Subcutaneous abdominal adipose tissue (tissue), 5 donors: Measurements from ENCODE around the gene PSKH1.
A peak's percentile ranks its signal among the peaks of the same experiment; 100 is the strongest.

Experiments
- H3K27ac ChIP-seq: one replicate; pipeline ENCODE4 v1.7.0; 2013; ENCODE audit warnings: low read depth, mild to moderate bottlenecking, inconsistent platforms, low read length, moderate library complexity
- H3K27me3 ChIP-seq, 5 donors: one replicate each; pipeline ENCODE4 v1.7.0; 2013; ENCODE audit warnings: low read length in 5 of 5, inconsistent platforms in 1 of 5; ENCODE audit not compliant: control insufficient read depth in 5 of 5, insufficient read depth in 4 of 5
- H3K36me3 ChIP-seq, 5 donors: one replicate each; pipeline ENCODE4 v1.7.0; 2013; ENCODE audit warnings: low read length in 5 of 5; ENCODE audit not compliant: control insufficient read depth in 5 of 5, insufficient read depth in 5 of 5
- H3K4me1 ChIP-seq, 5 donors: one replicate each; pipeline ENCODE4 v1.7.0; 2013; ENCODE audit warnings: low read length in 5 of 5, mild to moderate bottlenecking in 3 of 5, moderate library complexity in 1 of 5; ENCODE audit not compliant: control insufficient read depth in 5 of 5, insufficient read depth in 5 of 5
- H3K4me3 ChIP-seq, 5 donors: one replicate each; pipeline ENCODE4 v1.7.0; 2013; ENCODE audit warnings: low read length in 5 of 5, low read depth in 1 of 5
- H3K9ac ChIP-seq, 5 donors: one replicate each; pipeline ENCODE4 v1.7.0; 2013; ENCODE audit warnings: low read length in 5 of 5, mild to moderate bottlenecking in 4 of 5, moderate library complexity in 3 of 5
- H3K9me3 ChIP-seq, 5 donors: one replicate each; pipeline ENCODE4 v1.7.0; 2013; ENCODE audit warnings: low read length in 5 of 5; ENCODE audit not compliant: control insufficient read depth in 5 of 5
- donor health status: healthy.
- donor health status: healthy.
- donor health status: healthy.
- donor health status: healthy.
- donor health status: healthy.

Gene PSKH1

DNA sequence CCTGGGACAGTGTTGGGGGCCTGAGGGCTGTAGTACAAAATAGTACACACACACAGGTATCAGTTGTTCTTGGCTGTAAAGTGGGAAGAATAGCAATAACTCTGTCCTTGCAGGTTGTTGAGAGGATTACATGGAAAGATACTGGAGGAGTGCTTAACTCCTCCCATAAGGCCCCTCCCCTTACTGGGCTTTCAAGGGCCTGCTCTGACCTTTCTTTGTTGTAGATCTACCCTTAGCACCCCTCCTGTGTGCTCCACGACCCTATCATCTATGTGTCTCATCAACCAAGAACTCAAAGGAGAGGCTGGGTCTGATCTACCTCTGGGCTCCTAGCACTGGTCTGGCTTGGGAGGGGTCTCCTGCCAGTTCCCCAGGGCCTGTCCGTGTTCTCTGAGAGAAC lies 28.5 kb upstream of the PSKH1 start:
- Histone ChIP-seq H3K27ac (peak overlapping the region; percentile 52), H3K4me3 (no peak overlapping the region), H3K36me3 (peaks cover 0 to 48% (median 29%) of the 10 kb centered on the region in 5 donors), H3K27me3 (no peaks in the 10 kb centered on the region), H3K4me1 (peaks cover 19 to 46% (median 44%) of the 10 kb centered on the region in 5 donors), H3K9ac (no peak overlapping the region), H3K9me3 (no peaks in the 10 kb centered on the region)

DNA sequence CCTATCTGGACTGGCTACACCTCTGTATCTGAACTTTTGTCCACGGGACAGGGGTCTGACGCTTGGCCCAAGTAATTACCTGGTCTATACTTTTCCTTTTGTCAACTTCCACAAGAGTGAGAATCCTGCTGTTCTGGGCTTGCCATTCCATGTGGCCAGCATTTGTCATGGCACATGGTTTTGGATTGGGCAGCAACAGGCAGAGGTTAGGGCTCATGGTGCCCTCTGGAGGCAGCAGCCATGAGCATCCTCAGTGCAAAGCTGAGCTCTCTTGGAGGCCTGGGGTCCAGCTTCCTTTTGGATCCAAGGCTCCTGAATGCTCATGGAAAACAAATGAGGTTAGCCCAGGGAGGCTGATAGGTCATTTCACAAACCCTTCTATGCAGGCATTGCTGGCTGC lies 27.7 kb upstream of the PSKH1 start:
- Histone ChIP-seq H3K27me3 (no peaks in the 10 kb centered on the region), H3K27ac (peak overlapping the region; percentile 52), H3K9ac (no peak overlapping the region), H3K9me3 (no peaks in the 10 kb centered on the region), H3K4me3 (no peak overlapping the region), H3K36me3 (peaks cover 4 to 54% (median 34%) of the 10 kb centered on the region in 5 donors), H3K4me1 (peaks cover 19 to 46% (median 43%) of the 10 kb centered on the region in 5 donors)

DNA sequence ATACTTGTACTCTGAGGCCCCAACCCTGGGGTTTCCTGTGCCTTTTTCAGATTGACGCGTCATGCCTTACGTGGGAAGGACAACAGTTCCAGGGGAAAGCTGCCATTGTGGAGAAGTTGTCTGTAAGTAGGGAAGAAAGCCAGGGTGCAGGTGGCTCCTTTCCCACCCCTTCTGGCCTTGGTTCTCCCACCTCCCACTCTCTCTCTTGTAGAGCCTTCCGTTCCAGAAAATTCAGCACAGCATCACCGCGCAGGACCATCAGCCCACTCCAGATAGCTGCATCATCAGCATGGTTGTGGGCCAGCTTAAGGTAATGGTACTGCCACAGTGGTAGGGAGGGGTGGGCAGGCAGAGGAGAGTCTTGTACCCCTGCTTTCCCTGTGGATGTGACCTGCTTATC lies 24.8 kb upstream of the PSKH1 start:
- Histone ChIP-seq H3K9me3 (no peaks in the 10 kb centered on the region), H3K27ac (no peak overlapping the region), H3K4me3 (no peak overlapping the region), H3K9ac (no peak overlapping the region), H3K4me1 (peaks cover 10 to 33% (median 25%) of the 10 kb centered on the region in 5 donors), H3K27me3 (no peaks in the 10 kb centered on the region), H3K36me3 (peaks cover 6 to 62% (median 43%) of the 10 kb centered on the region in 5 donors)

DNA sequence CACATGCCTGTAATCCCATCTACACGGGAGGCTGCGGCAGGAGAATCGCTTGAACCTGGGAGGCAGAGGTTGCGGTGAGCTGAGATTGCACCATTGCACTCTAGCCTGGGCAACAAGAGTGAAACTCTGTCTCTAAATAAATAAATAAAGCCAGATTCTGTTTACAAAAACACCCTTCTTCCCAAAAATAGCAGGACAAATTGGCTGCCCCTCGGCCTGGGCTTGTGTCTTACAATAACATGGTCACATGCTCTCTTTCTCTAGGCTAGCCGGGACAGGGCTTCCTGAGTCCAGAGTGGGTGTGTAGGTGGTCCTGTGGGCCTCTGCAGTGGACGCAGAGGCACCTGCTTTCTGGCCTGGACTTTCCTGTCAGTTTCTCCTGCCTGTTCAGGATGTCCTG lies 23.4 kb upstream of the PSKH1 start:
- H3K4me3 ChIP-seq = no peak overlapping the region
- no peak overlapping the region for H3K27ac ChIP-seq
- H3K9ac ChIP-seq = no peak overlapping the region
- H3K9me3 ChIP-seq = no peaks in the 10 kb centered on the region
- no peaks in the 10 kb centered on the region for H3K27me3 ChIP-seq
- peaks cover 8 to 35% (median 30%) of the 10 kb centered on the region in 5 donors for H3K4me1 ChIP-seq
- peaks cover 6 to 62% (median 43%) of the 10 kb centered on the region in 5 donors for H3K36me3 ChIP-seq

DNA sequence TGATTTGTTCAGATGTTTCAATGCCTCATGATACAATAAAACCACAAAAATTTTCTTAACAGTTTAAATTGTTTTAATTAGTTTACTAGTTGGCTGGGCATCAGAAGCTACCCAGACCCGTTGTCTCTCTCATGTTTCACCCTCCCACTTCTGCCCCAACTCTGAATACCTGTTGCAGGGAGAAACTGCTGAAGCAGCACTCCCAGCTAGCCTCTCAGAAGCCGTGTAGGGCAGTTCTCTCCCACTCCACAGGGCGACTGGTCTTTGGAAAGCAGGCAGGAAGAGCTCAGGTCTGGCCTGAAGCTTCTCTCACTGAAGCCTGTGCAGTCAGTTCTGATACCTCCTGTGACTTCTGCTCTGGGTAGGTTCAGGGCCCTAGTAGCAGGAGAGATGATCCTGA lies 21.8 kb upstream of the PSKH1 start:
- Histone ChIP-seq H3K9me3 (no peaks in the 10 kb centered on the region), H3K36me3 (peaks cover 6 to 63% (median 40%) of the 10 kb centered on the region in 5 donors), H3K4me1 (peaks cover 6 to 44% (median 29%) of the 10 kb centered on the region in 5 donors), H3K27me3 (no peaks in the 10 kb centered on the region), H3K27ac (no peak overlapping the region), H3K9ac (peak overlapping the region in 1 of 5 donors; percentile 6), H3K4me3 (no peak overlapping the region)

DNA sequence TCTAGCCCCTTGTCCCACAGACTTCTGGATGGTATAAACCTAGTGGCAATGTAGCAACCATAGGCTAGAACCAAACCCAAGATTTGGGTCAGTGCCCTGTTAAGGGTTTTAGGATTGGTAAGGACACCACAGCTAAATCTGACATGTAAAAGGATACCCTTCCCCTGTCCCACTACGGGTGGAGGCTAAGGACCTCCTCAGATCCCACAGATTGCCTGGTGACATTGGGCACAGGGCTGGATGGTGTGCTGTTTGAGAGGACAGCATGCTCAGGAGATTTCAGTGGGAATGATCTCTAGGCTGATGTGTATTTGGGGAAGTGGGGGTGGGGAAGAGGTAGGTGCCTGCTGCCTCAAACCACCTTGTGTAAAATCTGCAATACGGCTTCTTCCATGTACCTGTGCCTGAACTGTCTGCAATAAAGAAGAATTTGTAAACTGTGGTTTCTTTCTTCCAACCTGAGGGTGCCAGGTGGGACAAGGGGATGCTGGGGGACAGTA lies 20.9 kb upstream of the PSKH1 start:
- Histone ChIP-seq H3K9ac (peak overlapping the region; percentile 22 to 94 (median 74)), H3K9me3 (no peaks in the 10 kb centered on the region), H3K27ac (peak overlapping the region; percentile 79), H3K27me3 (no peaks in the 10 kb centered on the region), H3K4me3 (peak overlapping the region; percentile 77 to 93 (median 90)), H3K36me3 (peaks cover 6 to 63% (median 46%) of the 10 kb centered on the region in 5 donors), H3K4me1 (peaks cover 6 to 44% (median 29%) of the 10 kb centered on the region in 5 donors)

DNA sequence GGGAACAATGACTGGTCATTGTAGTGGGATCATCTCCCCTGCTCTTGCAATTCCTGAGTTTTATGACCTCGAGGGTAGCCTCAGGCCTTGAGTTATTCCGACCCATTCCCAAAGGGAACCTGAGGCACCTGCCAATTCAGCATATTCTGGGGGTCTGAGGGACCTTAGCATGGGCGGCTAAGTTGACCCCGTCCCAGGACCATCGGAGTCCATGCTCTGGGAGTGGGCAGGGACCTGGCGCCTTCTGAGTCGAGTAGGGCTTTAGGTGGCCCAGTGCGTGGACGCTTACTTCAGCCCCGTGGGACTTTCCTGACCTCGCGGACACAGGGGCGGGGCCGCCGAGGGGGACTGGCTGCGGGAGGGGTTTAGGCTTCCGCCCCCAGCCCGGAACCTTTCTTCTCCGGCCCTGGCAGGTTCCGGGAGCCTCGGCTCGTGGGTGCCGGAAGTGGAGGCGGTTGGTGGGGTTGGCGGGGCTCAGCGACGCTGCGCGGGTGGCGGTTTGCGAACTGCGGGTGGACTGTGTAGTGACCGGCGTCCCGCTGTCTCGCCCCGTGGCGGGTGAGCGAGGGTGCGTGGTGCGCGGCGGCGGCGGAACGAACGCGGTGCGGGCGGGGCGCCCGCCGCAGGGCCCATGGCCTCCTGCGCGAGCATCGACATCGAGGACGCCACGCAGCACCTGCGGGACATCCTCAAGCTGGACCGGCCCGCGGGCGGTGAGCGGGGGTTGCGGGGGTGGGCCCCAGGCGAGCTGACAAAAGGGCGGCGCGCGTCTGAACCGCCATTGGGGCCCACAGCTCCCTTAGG lies 20.2 kb upstream of the PSKH1 start, which contains the start of gene EDC4:
Gene EDC4, plus strand, starts transcription at position 422 of the 804 bp plus-strand sequence. Its CDS starts 210 bp downstream, at position 632.
- peak within 1 kb of the TSS; percentile 89 to 93 (median 90) for H3K4me3 ChIP-seq
- peak within 1 kb of the TSS; percentile 79 for H3K27ac ChIP-seq
- H3K9me3 ChIP-seq = no peaks in the 10 kb centered on the region
- H3K9ac ChIP-seq = peak within 1 kb of the TSS; percentile 87 to 98 (median 94)
- H3K36me3 ChIP-seq = peaks cover 6 to 63% (median 48%) of the 10 kb centered on the region in 5 donors
- H3K4me1 ChIP-seq = peaks cover 6 to 44% (median 29%) of the 10 kb centered on the region in 5 donors
- H3K27me3 ChIP-seq = no peaks in the 10 kb centered on the region

DNA sequence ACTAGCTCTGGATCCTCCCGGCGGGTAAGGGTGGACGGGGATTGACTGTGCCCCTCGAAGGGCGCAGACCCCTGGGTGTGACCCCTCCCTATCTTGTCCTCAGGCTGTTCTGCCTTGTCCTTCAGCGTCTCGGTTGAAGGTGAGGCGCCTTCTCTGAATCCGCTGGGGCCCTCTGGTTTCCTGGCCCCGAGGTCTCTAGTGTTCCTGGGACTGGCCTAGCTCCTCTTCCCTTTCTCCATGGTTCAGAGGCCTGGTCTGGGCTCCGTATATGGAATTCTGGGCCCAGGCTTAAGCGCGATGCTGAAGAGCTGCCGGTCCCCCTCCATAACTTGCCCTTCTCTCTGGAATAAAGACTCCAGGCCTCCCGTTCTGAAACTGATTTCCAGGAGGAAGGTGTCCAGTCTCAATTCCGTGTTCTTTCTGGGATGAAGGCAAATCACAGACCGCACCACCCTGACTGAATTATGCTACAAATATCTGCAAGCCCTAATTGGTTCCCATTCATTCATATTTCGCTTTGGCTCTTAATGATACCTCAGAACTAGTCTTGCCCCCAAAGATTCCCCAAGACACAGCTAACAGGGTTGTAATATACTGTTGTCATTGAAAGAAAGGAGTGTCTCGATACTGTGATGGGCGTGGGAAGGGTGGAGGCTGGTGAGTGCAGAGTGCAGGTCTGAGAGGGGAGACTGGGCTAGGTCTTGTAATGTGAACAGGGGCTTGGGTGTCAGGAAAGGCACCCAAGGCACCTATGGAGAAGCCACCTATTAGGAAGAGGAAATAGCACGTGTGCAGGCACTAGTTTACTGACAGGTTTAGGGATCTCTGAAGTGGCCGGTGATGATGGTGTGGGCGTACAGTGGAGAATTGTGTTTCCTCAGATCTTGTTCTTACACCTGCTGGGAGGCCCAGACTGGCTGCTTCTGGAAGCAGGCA lies 19.4 kb upstream of the PSKH1 start:
- Histone ChIP-seq H3K4me1 (peaks cover 6 to 44% (median 29%) of the 10 kb centered on the region in 5 donors), H3K27me3 (no peaks in the 10 kb centered on the region), H3K27ac (peak overlapping the region; percentile 79), H3K9me3 (no peaks in the 10 kb centered on the region), H3K9ac (peak overlapping the region; percentile 87 to 98 (median 94)), H3K4me3 (peak overlapping the region; percentile 89 to 93 (median 90)), H3K36me3 (peaks cover 6 to 63% (median 48%) of the 10 kb centered on the region in 5 donors)

DNA sequence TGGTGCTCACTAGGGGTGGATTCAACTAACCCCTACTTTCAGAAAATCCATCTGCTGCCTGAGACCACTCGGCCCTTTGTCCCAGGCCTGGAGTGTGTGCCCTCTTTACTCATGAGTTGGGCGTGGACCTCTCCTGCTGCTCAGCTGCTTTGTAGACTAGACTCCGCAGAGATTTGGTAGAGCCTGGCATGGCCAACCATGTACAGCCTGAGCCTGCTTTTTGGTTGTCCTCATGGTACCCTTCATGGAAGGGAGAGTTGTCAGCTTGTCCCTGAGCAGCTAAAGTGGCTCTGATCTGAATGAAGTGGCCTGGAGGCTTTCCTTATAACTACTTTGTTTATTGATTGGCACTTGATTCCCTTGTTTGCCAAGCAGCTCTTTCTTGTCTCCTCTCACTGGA lies 18.7 kb upstream of the PSKH1 start:
- Histone ChIP-seq H3K4me1 (peaks cover 6 to 44% (median 29%) of the 10 kb centered on the region in 5 donors), H3K9ac (peak overlapping the region in 4 of 5 donors; percentile 92 to 98 (median 95)), H3K27ac (no peak overlapping the region), H3K9me3 (no peaks in the 10 kb centered on the region), H3K27me3 (no peaks in the 10 kb centered on the region), H3K36me3 (peaks cover 6 to 65% (median 53%) of the 10 kb centered on the region in 5 donors), H3K4me3 (peak overlapping the region; percentile 89 to 93 (median 90))
